Activated CD8-positive, alpha-beta T cell treated with anti-CD3 and anti-CD28 coated beads for 36 hours (primary cell): ENCODE measurements around the gene GPR157. TPM values are rescaled to one million over a fixed set of nuclear protein-coding genes. Genes with fewer than 3 reads are reported as not detected.

Source experiments
- ATAC-seq: fragments of 200-7000 bp; cut with Tn5 transposase; one replicate; pipeline ENCODE4 v1.10.0; 2021; ENCODE audit warnings: mild to moderate bottlenecking, moderate library complexity
- CTCF ChIA-PET: fragments of 350-600 bp; sonication (Branson Sonifier 250); formaldehyde crosslinking; loops from one replicate; lab custom pipeline; 2021; ENCODE audit warnings: antibody characterized with exemption; lab: Charles Lee
- POLR2A ChIA-PET: fragments of 350-600 bp; sonication (Branson Sonifier 250); formaldehyde crosslinking; loops from one replicate; lab custom pipeline; 2021; ENCODE audit warnings: antibody characterized with exemption; lab: Charles Lee
- DNase-seq: peaks from one replicate; pipeline ENCODE4 v3.0.0-alpha.2; 2020
- H3K27ac Mint-ChIP-seq: one replicate; pipeline ENCODE4 v1.8.0; 2021; ENCODE audit warnings: mild to moderate bottlenecking, mixed read lengths
- H3K27me3 Mint-ChIP-seq: one replicate; pipeline ENCODE4 v1.8.0; 2021; ENCODE audit warnings: mixed read lengths
- H3K36me3 Mint-ChIP-seq: one replicate; pipeline ENCODE4 v1.8.0; 2021; ENCODE audit warnings: low read depth, mixed read lengths
- H3K4me1 Mint-ChIP-seq: one replicate; pipeline ENCODE4 v1.8.0; 2021; ENCODE audit warnings: low read depth, mixed read lengths
- H3K4me3 Mint-ChIP-seq: one replicate; pipeline ENCODE4 v1.8.0; 2021; ENCODE audit warnings: mild to moderate bottlenecking, moderate library complexity, mixed read lengths
- H3K9me3 Mint-ChIP-seq: one replicate; pipeline ENCODE4 v1.8.0; 2021; ENCODE audit warnings: mixed read lengths
- intact Hi-C: fragments of 100-400 bp; cut with micrococcal nuclease; formaldehyde crosslinking; loops from one replicate; pipeline ENCODE4 v1.10.0; 2022
- total RNA-seq, 2 experiments: library from RNA; stranded (reverse); gene quantifications; one replicate each; pipeline ENCODE4 v1.2.3, GENCODE V29; 2021
- TF ChIP-seq, protein P1 (sequence below): fragments of 200-600 bp; IDR thresholded peaks from one replicate; pipeline ENCODE4 v1.8.0; 2022; ENCODE audit warnings: antibody characterized with exemption, mild to moderate bottlenecking

The GPR157 gene
- total RNA-seq, 2 experiments from 2014 or later, result 3.4 to 4.7 TPM

DNA sequence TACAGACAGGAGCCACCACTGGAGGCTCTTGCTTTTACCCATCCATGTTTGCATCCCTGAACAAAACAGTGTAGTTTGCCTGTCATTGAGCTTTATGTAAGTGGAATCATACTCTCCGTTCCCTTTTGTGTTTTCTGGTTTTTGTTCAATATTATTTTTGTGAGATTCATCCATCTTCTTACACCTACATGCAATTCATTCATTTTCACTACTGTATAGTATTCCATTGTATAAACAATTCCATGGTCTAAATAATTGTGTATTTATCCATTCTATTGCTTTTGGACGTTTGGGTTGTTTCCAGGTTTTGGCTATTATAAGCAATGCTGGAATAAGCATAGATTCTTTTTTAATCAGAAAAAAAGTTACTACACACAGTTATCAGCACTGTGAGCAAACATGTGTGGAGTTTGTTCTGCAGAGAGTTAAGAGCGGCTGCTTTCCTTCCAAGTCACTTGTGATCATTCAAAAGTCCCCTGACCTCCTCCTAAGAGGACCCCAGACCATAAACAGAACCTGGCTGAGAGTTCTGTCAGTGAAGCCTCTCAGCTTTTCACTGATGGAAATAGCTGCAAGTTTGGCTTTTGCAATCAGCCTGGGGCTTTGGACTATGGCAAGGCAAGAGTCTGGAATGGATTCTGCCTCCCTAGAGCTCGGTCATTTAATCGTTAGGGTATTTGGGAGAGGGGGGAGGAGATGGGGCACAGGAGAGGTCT is 5.1 kb upstream of the GPR157 start:
- ChIA-PET CTCF (interaction anchor here (0.8 to 2.9 kb wide), 7 partner anchors 8 to 63 kb away, joined by 3 to 23 read pairs (median 3); no protein-coding TSS in a partner anchor), POLR2A (interaction anchor here (0.6 kb wide), 1 partner anchor 448 kb away, joined by 3 read pairs; no protein-coding TSS in a partner anchor)
- peaks cover 11% of the 10 kb centered on the region for H3K4me1 Mint-ChIP-seq
- ATAC-seq (no peak), DNase-seq (no peak)
- TF ChIP-seq, protein P1, sequence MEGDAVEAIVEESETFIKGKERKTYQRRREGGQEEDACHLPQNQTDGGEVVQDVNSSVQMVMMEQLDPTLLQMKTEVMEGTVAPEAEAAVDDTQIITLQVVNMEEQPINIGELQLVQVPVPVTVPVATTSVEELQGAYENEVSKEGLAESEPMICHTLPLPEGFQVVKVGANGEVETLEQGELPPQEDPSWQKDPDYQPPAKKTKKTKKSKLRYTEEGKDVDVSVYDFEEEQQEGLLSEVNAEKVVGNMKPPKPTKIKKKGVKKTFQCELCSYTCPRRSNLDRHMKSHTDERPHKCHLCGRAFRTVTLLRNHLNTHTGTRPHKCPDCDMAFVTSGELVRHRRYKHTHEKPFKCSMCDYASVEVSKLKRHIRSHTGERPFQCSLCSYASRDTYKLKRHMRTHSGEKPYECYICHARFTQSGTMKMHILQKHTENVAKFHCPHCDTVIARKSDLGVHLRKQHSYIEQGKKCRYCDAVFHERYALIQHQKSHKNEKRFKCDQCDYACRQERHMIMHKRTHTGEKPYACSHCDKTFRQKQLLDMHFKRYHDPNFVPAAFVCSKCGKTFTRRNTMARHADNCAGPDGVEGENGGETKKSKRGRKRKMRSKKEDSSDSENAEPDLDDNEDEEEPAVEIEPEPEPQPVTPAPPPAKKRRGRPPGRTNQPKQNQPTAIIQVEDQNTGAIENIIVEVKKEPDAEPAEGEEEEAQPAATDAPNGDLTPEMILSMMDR, result no peak
- intact Hi-C loops, result no loop called here
- H3K27ac Mint-ChIP-seq, result no peak overlapping the region
- no peaks in the 10 kb centered on the region for H3K27me3 Mint-ChIP-seq
- no peaks in the 10 kb centered on the region for H3K36me3 Mint-ChIP-seq
- no peaks in the 10 kb centered on the region for H3K9me3 Mint-ChIP-seq
- no peak overlapping the region for H3K4me3 Mint-ChIP-seq

DNA sequence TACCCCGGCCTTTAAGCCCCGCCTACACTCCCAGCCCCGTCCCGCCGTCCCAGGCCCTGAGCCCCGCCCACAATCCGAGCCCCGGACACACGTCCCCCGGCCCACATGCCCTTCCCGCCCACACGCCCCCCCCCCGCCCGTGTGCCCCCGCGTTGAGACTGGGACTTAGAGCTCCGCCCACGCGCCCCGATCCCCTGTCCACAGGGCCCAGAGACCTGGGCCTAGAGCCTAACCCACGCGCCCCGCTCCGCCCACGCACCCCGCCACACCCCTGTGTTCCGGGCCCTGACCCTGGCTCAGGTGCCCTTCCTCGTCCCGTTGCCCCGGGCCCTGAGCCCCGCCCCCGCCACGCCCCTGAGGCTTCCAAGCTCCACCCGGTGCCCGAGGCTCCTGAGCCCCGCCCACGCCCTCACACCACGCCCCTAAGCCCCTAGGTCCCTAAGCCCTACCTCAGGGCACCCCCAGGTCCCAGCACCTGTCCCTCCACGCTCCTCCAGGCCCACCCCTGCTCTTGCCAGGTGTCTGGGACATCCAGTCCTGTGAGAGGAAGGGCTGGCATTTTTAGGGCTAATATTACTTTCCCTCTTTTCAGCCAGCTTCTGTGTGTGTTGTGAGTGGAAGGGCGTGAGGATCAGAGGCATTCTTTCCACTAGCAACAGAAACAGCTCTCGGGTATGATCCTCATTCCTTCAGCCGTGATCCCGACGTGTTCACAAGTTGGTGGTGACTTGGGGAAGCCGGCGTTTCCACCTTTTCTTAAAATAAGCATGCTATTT is 552 bp upstream of the GPR157 start:
- Mint-ChIP-seq H3K27ac (no peak overlapping the region), H3K9me3 (no peaks in the 10 kb centered on the region), H3K36me3 (no peaks in the 10 kb centered on the region), H3K4me3 (peak overlapping the region; percentile 54), H3K27me3 (peaks cover 2% of the 10 kb centered on the region), H3K4me1 (peaks cover 38% of the 10 kb centered on the region)
- CTCF ChIA-PET, result interaction anchor here (0.6 to 2.0 kb wide), 8 partner anchors 11 to 361 kb away, joined by 3 to 12 read pairs (median 4); no protein-coding TSS in a partner anchor
- peak; percentile 67 for ATAC-seq
- TF ChIP-seq, protein P1, result no peak
- POLR2A ChIA-PET, result interaction anchor here (0.9 to 1.6 kb wide), 3 partner anchors 8 to 20 kb away, joined by 3 to 4 read pairs (median 4); no protein-coding TSS in a partner anchor
- intact Hi-C loops, result no loop called here
- DNase-seq, result peak; percentile 89

DNA sequence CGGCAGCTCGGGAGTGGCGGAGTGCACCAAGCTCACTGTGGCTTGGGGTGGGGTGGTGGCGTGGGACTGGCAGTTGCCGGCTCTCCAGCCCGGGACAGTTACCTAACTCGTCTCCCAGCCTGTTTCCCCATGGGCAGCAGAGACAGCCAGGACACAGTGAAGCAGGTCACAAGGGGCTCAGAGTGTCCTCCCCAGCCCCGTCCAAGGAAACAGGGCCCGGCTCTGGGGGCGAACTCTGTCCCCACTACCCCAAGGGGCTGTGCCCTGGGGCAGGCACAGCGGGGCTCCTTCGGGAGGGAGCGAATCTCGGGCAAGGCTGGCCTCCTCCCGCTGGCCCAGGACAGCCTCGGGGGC is 759 bp downstream of the GPR157 start:
- Mint-ChIP-seq H3K9me3 (no peaks in the 10 kb centered on the region), H3K27ac (no peak overlapping the region), H3K27me3 (peaks cover 2% of the 10 kb centered on the region), H3K4me3 (peak overlapping the region; percentile 81), H3K4me1 (peaks cover 38% of the 10 kb centered on the region), H3K36me3 (no peaks in the 10 kb centered on the region)
- intact Hi-C loops, result no loop called here
- CTCF ChIA-PET, result no interaction called here
- no peak for ATAC-seq
- DNase-seq, result no peak
- POLR2A ChIA-PET, result no interaction called here
- TF ChIP-seq, protein P1, result no peak

DNA sequence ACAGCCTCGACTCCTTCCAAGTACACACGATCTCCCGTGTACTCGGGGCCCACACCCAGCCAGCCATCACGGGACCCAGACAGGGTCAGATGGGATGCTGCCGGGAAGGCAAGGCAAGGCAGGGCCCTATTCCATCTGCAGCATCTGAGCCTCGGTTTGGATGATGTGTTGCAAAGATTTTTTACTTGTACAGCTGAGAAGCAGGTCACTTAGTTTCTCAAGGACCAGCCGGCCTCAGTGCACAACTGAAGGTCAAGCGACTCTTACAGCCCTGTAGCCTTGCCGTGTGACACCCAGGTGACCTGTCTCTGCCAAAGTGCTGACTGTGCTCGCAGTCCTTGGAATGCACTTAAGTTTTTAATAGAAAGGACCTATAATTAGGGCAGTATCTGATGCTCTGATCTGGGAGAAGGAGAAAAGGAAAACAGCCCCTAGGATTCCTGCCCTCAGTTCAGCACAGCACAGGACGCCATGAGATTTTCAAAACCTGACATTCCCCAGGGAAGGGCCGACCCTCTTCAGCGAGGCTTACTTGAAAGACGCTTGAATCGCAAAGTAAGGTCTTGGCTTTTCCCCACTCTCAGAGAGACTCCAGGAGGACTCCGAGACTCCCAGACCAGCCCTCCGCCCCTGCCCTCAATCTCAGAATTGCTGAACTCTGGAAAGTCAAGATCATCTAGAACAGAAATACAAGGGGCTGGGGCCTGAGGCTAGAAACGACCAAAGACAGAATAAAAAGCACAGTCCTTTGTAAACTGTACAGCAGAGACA is 1.3 kb downstream of the GPR157 start:
- ChIA-PET POLR2A (no interaction called here), CTCF (interaction anchor here (1.0 to 1.5 kb wide), 2 partner anchors 15 to 123 kb away, joined by 3 read pairs; no protein-coding TSS in a partner anchor)
- DNase-seq, result no peak
- Mint-ChIP-seq H3K4me1 (peaks cover 41% of the 10 kb centered on the region), H3K27ac (no peak overlapping the region), H3K36me3 (no peaks in the 10 kb centered on the region), H3K4me3 (peak overlapping the region; percentile 81), H3K27me3 (peaks cover 2% of the 10 kb centered on the region), H3K9me3 (no peaks in the 10 kb centered on the region)
- ATAC-seq, result no peak
- intact Hi-C loops, result no loop called here
- TF ChIP-seq, protein P1, result no peak
